GM18861 (cell line): ENCODE results near the gene MMP23B.
"Not testable (repeated sequence)": the region's sequence is repeated elsewhere in the genome, so short reads cannot be mapped to it uniquely, and the experiment has no call there.

Experiments used
- ATAC-seq: cut with Tn5 transposase; IDR thresholded peaks from one replicate; pipeline ENCODE4 v1.9.1; 2021; ENCODE audit not compliant: unreplicated experiment

Gene MMP23B

DNA sequence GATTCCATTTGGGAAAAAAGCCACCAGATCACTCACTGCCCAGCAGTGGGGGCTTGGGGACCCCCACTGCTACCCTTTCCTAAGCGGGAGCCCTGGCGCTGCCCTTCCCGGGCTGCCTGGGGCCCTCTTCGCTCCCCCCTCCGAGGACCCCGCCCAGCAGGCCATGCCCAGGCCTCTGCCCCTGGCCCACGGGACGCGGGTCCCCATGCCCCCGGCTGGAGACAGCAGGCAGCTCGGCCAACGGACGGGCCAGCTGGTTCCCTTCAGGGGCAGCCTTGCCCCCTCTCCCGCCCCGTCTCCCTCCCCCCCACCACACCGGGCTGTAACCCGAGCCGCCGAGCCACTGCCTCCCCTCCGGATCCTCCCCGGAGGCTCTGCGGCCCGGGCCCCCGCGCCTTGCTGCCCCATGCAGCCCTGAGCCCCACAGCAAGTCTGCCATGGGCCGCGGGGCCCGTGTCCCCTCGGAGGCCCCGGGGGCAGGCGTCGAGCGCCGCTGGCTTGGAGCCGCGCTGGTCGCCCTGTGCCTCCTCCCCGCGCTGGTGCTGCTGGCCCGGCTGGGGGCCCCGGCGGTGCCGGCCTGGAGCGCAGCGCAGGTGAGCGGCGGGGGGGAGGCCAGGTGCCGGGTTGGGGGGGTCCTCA is at the start of gene MMP23B:
MMP23B (plus strand) TSS at position 392 of the 639 bp plus-strand sequence; CDS start at position 438, 46 bp downstream.
- no peak for ATAC-seq

DNA sequence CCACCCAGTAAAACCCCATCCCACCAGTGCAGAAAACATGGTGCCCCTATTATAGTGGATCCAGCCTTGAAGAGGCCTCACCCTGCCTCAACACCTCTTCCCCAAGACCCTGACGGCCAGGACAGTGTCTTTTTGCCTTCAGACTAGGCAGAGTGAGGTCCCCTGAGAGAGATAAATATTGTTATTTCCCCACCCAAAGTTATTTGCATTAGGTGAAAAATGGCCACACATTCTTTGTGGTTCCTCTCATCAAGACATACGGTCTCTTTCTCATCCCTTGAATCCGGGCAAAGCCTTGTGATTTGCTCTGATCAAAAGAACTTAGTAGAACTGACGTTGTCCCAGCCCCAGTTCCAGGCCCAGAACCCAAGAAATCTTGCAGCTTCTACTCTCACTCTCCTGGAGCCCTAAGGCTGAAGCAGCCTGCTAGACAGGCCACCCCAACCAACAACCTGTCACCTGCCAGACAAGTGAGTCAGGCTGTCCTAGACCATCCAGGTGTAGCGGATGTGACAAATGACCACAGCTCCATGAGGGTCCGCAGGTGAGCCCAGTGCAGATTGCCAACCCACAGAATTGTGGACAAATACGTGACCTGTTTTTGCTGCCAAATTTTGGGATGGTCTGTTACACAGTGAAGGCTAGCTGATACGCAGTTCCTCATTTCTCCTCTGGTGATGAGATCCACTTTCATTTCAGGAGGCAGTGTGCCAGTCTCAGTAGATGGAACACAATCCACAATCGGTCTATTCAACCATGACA is 49.2 kb upstream of the MMP23B start:
- no peak for ATAC-seq

DNA sequence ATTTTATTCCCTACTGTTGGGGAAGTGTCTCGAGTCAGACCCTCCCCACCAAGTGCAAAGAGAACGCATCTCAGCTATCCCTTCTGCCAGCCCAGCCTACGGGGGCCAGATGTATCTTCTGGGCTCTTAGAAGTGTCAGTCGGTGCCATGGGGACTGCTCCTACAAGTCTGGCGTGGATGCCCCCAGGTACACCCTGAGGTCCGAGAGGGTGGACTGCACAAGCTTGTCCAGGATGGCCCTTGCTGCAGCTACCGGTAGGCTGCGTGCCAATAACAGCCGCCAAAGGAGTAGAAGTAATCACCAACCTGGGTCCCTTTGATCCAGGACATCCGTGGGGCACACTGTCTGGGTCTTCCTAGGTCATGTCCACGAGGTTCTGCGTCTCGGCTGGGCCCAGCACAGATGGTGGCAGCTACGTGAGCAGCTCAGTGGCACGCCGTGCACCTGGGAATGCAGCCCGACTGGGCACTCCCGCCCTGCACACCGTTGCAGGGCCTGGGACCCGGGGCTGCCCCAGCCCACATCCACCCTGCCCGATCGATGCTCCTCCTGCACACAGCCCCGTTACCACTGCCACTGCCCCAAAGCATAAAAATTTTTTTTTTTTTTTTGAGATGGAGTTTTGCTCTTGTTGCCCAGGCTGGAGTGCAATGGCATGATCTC is 48.5 kb upstream of the MMP23B start:
- ATAC-seq: no peak

DNA sequence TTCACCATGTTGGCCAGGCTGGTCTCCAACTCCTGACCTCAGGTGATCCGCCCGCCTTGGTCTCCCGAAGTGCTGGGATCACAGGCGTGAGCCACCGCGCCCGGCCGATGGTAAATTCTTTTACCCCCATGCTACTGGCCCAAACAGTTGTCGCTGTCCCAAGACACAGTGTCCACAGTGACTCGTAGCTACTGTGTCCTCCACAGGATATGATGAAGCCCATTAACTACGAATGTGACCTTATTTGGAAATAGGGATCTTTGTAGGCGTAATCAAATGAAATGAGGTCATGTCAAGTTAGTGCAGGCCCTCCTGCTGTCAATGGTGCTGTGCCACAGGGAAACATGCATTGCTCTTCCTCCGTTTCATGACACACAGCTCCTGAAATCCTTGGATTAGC is 40.5 kb upstream of the MMP23B start:
- ATAC-seq: no peak

DNA sequence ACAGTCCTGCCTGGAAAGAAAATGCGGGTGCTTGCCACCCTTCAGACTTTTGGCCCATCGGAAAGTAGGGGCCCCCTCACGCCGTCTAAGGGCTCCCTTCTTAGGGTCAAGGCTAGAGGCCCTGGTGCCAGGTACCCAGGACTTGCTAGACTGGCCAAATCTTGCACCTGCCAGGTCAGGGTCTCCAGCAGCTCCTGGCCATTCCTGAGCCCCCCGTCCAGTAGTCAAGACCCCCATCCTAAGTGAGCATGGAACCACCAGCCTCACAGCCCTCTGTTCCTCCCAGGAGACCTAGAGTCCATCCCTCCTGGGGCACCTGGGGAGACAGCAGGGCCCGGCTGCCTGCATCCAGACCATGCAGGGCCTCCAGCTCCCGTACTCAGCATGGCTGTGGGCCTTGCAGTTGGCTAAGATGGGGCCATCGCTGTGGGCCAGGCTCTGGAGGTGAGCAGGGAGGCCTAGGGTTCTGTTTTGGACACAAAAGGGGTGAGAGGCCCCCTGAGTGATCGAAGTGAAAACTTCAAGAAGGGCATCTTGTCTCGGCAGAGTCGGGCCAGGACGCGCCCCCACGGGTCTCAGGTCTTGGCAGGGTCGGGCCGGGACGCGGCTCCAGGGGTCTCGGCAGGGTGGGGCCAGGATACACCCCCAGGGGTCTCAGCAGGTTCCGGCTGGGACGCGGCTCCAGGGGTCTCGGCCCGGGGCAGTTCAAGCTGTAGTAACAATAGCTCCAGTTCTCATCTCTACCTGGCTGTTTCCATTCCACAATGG is 38.0 kb upstream of the MMP23B start:
- ATAC-seq: no peak

DNA sequence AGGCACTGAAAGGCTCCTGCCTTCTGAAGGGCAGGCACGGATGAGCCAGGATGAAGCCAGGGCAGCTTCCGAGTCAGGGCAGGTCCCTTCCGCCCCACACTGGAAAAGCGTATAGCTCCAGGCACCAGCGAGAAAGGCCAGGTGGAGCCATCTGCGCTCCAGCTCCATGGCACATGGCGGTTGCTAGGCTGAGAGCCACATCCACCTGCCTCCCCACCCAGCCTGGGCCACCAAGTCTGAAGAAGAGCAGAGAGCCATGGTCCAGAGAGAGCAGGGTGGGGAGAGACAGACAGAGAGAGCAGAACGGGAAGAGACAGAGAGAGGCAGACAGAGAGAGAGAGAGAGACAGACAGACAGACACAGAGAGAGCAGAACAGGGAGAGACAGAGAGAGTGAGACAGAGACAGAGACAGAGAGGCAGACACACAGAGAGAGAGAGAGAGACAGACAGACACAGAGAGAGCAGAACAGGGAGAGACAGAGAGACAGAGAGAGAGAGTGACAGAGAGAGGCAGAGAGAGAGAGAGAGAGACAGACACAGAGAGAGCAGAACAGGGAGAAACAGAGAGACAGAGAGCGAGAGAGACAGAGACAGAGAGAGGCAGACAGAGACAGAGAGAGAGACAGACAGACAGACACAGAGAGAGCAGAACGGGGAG is 37.2 kb upstream of the MMP23B start:
- no peak for ATAC-seq

DNA sequence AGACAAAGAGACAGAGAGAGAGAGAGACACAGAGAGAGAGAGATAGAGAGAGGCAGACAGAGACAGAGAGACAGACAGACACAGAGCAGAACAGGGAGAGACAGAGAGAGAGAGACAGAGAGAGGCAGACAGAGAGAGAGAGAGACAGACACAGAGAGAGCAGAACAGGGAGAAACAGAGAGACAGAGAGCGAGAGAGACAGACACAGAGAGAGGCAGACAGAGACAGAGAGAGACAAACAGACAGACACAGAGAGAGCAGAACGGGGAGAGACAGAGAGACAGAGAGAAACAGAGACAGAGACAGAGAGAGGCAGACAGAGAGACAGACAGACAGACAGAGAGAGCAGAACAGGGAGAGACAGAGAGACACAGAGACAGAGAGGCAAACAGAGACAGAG is 36.6 kb upstream of the MMP23B start:
- ATAC-seq: not testable (repeated sequence)

DNA sequence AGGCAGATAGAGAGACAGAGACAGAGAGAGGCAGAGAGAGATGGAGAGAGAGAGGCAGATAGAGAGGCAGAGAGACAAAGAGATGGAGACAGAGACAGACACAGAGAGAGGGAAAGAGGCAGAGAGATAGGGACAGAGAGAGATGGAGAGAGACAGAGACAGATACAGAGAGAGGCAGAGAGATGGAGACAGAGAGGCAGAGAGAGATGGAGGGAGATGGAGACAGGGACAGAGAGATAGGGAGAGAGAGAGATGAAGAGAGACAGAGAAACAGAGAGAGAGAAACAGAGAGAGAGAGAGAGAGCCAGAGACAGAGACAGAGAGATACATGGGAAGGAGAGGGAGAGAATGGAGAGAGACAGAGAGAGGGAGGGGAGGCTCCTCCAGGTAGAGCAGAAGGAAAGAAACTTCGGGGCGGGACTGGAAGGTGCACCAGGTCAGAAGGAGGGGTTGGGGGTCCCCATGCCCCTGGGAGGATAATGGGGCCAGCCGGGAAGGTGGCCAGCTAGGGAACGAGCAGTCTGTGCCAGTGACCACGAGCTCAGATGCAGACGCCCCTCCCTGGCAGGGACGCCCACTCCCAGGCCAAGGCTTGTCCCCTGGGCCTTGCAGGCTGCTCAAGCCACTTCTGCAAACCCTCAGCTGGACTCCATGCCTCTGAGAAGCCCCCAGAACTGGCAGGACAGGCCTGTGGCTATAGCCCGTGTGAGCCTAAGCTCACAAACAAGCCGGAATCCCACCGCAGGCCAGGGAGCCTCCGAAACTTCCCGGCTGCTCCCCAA is 35.3 kb upstream of the MMP23B start:
- no peak for ATAC-seq

DNA sequence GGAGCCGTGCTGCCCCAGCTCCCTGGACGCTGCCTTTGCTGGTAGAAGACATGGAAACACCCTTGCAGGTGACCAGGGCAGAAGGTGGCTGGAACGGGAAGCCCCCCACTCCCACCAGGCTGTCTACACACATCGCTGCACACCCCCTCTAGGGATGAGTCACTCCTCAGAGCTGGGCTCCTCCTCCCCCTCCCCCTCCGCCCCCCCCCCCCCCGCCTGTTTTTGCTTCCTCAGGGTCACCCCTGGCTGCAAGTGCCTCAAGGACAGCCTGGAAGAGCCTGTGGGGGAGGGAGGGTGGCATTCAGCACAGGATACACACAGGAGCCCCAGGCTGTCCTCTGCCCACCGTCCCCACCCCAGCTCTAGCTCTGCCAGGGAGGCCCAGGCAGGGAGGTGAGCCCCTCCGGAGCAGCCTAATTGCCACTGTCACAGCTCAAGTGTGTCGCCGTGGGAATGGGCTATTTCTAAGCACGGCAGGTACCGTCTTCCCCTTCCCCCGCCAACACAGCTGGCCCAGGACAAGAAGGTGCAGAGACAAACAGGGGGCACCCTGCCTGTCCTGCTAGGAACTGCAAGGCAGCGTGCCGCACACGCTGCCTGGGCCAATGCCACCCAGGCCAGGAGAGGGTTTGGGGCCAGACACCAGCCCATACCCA is 34.6 kb upstream of the MMP23B start:
- ATAC-seq: no peak

DNA sequence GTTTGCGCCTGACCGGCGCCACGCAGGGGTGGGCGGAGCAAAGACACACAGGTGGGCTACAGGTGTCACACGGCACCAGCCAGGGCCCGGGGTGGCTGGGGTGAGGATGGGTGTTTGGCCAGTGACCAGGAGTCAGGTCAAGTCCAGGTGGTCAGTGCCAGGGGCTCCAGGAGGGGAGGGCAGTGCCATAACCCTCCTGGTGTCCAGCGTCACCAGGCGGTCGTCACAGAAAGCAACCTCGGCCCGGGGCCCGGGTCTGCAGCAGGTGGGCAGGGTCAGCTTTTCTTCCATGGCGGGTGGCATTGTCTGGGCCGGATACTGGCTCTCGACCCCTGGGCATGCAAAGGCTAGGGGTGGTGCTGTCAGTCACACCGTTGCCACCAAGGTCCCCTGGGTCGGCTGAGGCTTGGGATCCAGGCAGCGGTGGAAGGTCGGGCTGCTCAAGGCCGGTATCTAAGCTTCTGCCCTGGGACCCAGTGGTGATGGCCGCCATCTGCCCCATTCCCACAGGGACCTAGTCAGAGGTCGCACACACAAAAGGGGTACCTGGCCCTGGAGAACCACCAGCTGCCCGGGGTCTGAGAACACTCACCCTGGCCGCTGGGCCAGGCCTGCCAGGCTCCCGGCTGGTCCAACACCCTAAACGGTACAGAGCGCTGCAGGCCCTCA is 33.8 kb upstream of the MMP23B start:
- no peak for ATAC-seq

DNA sequence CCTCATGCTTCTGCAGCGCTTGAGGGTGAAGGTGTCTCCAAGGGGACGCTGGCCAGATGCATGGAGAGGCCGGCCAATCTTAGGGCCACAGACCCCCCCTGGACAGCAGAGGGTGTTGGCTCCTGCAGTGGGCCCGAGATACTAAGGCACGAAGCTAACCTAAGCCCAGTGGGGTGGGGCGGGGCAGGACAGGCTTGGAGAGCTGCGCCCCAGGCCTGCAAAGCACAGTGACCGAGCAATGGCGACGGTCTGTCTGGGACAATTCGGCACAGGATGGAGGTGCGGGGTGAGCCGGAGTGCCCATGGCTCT is 33.3 kb upstream of the MMP23B start:
- no peak for ATAC-seq

DNA sequence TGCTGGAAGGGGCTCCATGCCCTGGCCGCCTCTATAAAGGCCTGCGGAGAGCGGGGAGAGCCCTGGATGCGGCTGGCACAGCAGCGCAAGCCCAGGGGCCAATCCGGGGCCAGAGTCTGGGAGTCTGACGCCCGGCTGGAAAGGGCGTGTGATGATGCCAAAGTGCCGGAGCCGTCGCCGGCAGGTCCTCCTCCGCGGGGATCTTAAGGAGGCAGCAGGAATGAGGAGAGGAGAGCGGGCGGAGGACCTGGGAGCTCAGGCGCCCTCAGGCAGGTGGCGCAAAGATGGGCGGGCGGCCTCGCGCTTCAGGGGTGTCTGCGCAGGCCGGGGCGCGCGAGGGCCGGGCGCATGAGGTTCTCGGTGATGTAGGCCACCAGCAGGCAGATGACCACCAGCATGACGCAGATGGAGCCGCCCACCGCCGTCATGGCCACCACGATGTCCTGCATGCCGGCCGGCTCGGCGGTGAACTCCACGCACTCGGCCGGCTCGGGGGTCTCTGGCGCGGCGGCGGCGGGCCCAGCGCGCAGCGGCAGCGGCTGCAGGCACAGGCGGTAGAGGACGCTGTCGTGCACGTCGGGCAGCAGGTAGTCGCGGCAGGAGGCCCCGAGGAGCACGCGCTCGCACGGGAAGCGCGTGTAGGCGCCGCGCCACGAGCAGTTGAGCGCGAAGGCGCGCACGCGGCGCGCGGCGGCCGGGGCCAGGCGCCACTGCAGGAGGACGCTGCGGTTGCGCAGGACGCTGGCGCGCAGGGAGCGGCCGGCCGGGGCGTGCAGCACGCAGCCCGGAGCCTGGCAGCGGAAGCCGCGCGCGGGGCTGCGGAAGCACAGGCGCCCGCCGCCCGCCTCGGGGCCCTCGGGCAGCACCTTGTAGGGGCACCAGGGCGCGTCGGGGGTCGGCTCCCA is 32.7 kb upstream of the MMP23B start:
- no peak for ATAC-seq

DNA sequence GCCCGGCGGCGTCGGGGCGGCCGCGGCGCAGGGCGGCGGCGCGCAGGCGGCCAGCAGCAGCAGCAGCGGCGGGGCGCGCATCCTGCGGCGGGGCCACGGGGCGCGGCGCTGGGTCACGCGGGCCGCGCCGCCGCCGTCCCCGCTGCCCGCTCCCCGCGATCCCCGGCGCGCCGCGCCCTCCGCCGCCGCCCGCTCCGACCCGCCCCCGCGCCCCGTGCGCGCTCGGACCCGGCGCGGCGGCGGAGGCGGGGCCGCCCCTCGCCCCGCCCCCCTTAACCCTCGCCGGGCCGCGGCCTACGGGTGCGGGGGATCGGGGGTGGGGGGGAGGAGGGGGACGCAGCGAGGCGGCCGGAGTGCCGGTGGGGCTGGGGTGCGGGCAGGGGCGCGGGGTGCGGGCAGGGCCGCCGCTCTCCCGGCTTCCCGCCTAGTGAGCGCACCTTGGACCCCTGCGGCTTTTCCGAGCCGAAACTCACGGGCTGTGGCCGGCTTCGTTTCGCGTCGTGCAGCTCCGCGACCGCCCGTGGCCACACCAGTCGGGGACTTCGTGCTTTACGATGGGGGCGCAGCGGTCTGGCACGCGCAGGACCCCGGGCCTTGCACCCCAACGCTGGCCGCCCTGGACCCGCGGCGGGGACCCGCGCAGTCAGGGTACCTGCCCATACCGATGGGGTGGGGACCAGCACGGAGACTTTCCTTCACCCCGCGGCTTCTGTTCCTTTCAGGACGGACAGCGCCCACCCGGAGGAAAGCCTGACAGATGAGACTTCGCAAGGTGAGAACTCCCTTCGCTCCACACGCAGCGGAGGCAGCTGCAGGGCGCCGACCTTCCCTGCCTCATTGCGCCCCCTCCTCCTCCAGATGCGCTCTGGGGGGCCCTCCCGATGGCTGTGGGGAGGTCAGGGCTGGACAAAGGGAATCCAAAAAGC is 31.8 kb upstream of the MMP23B start, which contains the start of gene FNDC10:
FNDC10 (minus strand) TSS at position 201 of the 926 bp plus-strand sequence; CDS start at position 81, 120 bp downstream.
- ATAC-seq: no peak

DNA sequence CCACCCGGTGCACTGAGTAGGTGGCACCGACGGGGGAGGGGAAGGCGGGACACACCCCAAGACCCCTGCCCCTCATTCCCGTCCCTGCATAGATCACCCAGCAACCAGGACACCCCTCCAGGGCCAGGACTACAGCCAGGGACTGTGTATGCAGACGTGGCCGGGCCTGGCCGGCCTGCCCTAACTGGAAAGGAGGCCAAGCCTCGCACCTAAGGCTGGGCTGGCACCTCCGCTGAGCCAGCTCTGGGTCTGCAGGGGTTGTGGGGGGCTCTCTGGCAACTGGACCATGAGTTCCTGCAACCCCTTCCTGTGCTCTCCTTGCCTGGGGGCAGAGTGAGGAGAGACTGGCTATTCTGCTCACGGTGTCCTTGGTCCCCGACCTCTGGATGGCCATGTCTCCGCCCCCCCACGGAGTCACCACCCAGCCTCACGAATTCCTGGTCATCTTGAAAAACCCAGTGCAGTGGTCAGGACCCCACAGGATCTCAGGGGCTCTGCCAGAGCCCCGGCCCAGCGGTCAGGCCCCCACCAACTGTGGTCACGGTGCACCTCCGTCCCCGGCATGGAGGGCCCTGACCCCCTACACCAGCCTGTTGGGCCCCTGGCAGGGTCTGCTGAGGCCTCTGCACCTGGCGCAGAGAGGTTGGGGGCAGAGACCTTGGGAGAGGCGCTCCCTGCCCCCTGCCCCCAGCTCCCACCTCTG is 31.0 kb upstream of the MMP23B start:
- ATAC-seq: no peak

DNA sequence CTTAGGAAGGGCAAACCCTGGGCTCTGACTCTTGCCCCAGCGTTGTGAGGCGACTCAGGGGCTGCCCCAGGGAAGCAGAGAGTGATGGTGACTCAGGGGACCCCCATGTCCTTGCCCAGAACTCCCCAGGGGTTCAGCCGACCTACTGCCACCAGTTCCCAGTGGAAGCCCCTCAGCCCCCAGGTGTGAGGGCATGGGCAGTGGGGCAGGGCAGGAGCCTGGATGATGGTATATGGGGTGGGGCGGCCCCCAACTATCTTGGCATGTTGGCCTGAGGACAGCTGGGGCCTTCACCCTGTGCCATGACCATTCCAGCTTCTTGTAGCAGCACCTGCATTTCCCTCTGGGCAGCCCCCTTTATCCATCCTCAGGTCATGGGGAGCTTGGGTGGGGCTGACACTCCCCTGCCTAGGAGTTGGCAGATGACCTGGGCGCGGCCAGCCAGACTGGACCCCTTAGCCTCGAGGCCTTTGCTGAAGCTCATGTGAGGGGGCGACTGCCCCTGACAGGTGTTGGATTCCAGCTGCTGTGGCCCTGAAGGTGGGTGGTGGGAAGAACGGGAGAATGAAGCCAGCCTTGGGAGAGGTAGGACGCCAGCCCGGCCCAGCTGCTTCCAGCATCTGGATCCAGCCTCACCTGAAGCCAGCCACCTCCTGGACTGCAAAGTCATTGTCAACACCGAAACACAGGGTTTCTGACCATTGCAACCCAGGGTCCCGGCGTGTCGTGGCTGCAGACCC is 30.2 kb upstream of the MMP23B start:
- ATAC-seq: no peak
